Endodermal cell (in vitro differentiated cells): Measurements from ENCODE around the gene HMGXB3. TPM values are rescaled to one million over a fixed set of nuclear protein-coding genes. Genes with fewer than 3 reads are reported as not detected.

Experiments used
- DNase-seq: peaks from one replicate; pipeline ENCODE4 v3.0.0-alpha.2; 2017
- H3K27ac ChIP-seq: 2 replicates; pipeline ENCODE4 v1.5.1; 2013; ENCODE audit warnings: mild to moderate bottlenecking, low read depth, low read length, moderate library complexity
- H3K27me3 ChIP-seq: 2 replicates; pipeline ENCODE4 v1.6.1; 2013; ENCODE audit warnings: mild to moderate bottlenecking, low read length, moderate library complexity; ENCODE audit not compliant: insufficient read depth, control insufficient read depth, poor library complexity, severe bottlenecking
- H3K36me3 ChIP-seq: 2 replicates; pipeline ENCODE4 v1.7.0; 2013; ENCODE audit warnings: mild to moderate bottlenecking, low read length, moderate library complexity; ENCODE audit not compliant: control insufficient read depth, insufficient read depth
- H3K4me1 ChIP-seq: one replicate; pipeline ENCODE4 v1.7.0; 2013; ENCODE audit warnings: low read length; ENCODE audit not compliant: control insufficient read depth, insufficient read depth
- H3K4me3 ChIP-seq: 2 replicates; pipeline ENCODE4 v1.5.1; 2013; ENCODE audit warnings: mild to moderate bottlenecking, low read length, moderate library complexity
- H3K9ac ChIP-seq: 2 replicates; pipeline ENCODE4 v1.6.1; 2013; ENCODE audit warnings: mild to moderate bottlenecking, low read length, moderate library complexity; ENCODE audit not compliant: poor library complexity, severe bottlenecking; ENCODE audit errors: extremely low read depth
- H3K9me3 ChIP-seq: 2 replicates; pipeline ENCODE4 v1.6.1; 2013; ENCODE audit warnings: mild to moderate bottlenecking, low read length, moderate library complexity; ENCODE audit not compliant: control insufficient read depth
- H3K27ac Mint-ChIP-seq: 2 replicates; pipeline ENCODE4 v1.8.0; 2020; ENCODE audit warnings: mixed read lengths
- H3K27me3 Mint-ChIP-seq: 2 replicates; pipeline ENCODE4 v1.8.0; 2021; ENCODE audit warnings: mild to moderate bottlenecking, mixed read lengths; ENCODE audit not compliant: insufficient read depth
- H3K36me3 Mint-ChIP-seq: 2 replicates; pipeline ENCODE4 v1.8.0; 2020; ENCODE audit warnings: low read depth, mixed read lengths
- H3K4me1 Mint-ChIP-seq: 2 replicates; pipeline ENCODE4 v1.8.0; 2020; ENCODE audit warnings: mixed read lengths
- H3K4me3 Mint-ChIP-seq: 2 replicates; pipeline ENCODE4 v1.8.0; 2020; ENCODE audit warnings: mild to moderate bottlenecking, moderate library complexity, mixed read lengths
- H3K9me3 Mint-ChIP-seq: 2 replicates; pipeline ENCODE4 v1.8.0; 2020; ENCODE audit warnings: mild to moderate bottlenecking, mixed read lengths
- CTCF ChIP-seq: fragments of 200-600 bp; sonication (generic); conservative IDR thresholded peaks from 2 replicates; pipeline ENCODE4 v1.5.0; 2021; ENCODE audit warnings: antibody characterized with exemption, mild to moderate bottlenecking
- WGBS, 2 experiments: methylation state at CpG; one replicate each; pipeline versions ENCODE4 v1.1.5 to v1.1.7; 2013; ENCODE audit warnings: missing lambda C conversion rate in 2 of 2, mixed read lengths in 1 of 2; ENCODE audit not compliant: insufficient coverage in 1 of 2, insufficient read length in 1 of 2; 5-methylcytosine and 5-hydroxymethylcytosine counted together
- total RNA-seq, 2 donors: library from RNA; stranded (reverse); fragmentation: NEBNext Ultra II Directional in 1 of 2; extraction: Animal tissue kit (Norgen Biotek cat#: 25700) in 1 of 2; gene quantifications; 2 replicates in 1 of 2; 3 replicates in 1 of 2; pipeline ENCODE4 v1.2.1, GENCODE V29; 2021

HMGXB3 gene
- total RNA-seq, 2 donors from 2014 or later = 41.0 to 43.5 TPM

GRCh38 chr5:150065886-150066285, 65.3 kb downstream of the HMGXB3 start:
- 70 to 87% methylated on average over 5 to 10 of the region's 10 CpGs for WGBS, 2 experiments

GRCh38 chr5:150066436-150066835, 65.9 kb downstream of the HMGXB3 start:
- no peak overlapping the region for H3K27ac ChIP-seq
- H3K4me1 Mint-ChIP-seq = no peaks in the 10 kb centered on the region
- no peaks in the 10 kb centered on the region for H3K27me3 ChIP-seq
- H3K4me3 ChIP-seq = no peak overlapping the region
- no peak for TF ChIP-seq CTCF
- H3K9me3 Mint-ChIP-seq = no peaks in the 10 kb centered on the region
- WGBS, 2 experiments = 94 to 95% methylated on average over 4 to 5 of the region's 5 CpGs
- H3K4me3 Mint-ChIP-seq = no peak overlapping the region
- H3K9ac ChIP-seq = no peak overlapping the region
- DNase-seq = no peak
- H3K4me1 ChIP-seq = no peaks in the 10 kb centered on the region
- no peaks in the 10 kb centered on the region for H3K36me3 Mint-ChIP-seq
- H3K27me3 Mint-ChIP-seq = peaks cover 6% of the 10 kb centered on the region
- no peaks in the 10 kb centered on the region for H3K36me3 ChIP-seq
- H3K9me3 ChIP-seq = no peaks in the 10 kb centered on the region
- no peak overlapping the region for H3K27ac Mint-ChIP-seq

More at GRCh38 chr5:150065886-150066285, 65.3 kb downstream of the HMGXB3 start:
- Mint-ChIP-seq H3K27ac (no peak overlapping the region), H3K36me3 (no peaks in the 10 kb centered on the region), H3K27me3 (peaks cover 7% of the 10 kb centered on the region), H3K4me1 (no peaks in the 10 kb centered on the region), H3K9me3 (no peaks in the 10 kb centered on the region), H3K4me3 (no peak overlapping the region)
- Histone ChIP-seq H3K9ac (no peak overlapping the region), H3K4me3 (no peak overlapping the region), H3K27me3 (no peaks in the 10 kb centered on the region), H3K9me3 (no peaks in the 10 kb centered on the region), H3K4me1 (no peaks in the 10 kb centered on the region), H3K36me3 (no peaks in the 10 kb centered on the region), H3K27ac (no peak overlapping the region)
- no peak for DNase-seq
- no peak for TF ChIP-seq CTCF

- Histone ChIP-seq H3K27me3 (no peaks in the 10 kb centered on the region), H3K9ac (no peak overlapping the region), H3K4me3 (no peak overlapping the region), H3K4me1 (no peaks in the 10 kb centered on the region), H3K36me3 (no peaks in the 10 kb centered on the region), H3K27ac (no peak overlapping the region), H3K9me3 (no peaks in the 10 kb centered on the region)
- DNase-seq = peak; percentile 26
- Mint-ChIP-seq H3K4me1 (no peaks in the 10 kb centered on the region), H3K9me3 (no peaks in the 10 kb centered on the region), H3K36me3 (no peaks in the 10 kb centered on the region), H3K27me3 (peaks cover 6% of the 10 kb centered on the region), H3K27ac (no peak overlapping the region), H3K4me3 (no peak overlapping the region)
- 94% methylated on average over 2 of the region's 2 CpGs for WGBS, 2 experiments
- no peak for TF ChIP-seq CTCF
Measured at GRCh38 chr5:150066901-150067396, 66.4 kb downstream of the HMGXB3 start.
